HG03378 (cell line): ENCODE measurements around the gene DNAJC22.
"Not testable (repeated sequence)": the region's sequence is repeated elsewhere in the genome, so short reads cannot be mapped to it uniquely, and the experiment has no call there.

Experiments used
- ATAC-seq: cut with Tn5 transposase; IDR thresholded peaks from one replicate; pipeline ENCODE4 v1.9.1; 2021; ENCODE audit warnings: mild to moderate bottlenecking, moderate library complexity; ENCODE audit not compliant: unreplicated experiment

DNAJC22 gene

DNA sequence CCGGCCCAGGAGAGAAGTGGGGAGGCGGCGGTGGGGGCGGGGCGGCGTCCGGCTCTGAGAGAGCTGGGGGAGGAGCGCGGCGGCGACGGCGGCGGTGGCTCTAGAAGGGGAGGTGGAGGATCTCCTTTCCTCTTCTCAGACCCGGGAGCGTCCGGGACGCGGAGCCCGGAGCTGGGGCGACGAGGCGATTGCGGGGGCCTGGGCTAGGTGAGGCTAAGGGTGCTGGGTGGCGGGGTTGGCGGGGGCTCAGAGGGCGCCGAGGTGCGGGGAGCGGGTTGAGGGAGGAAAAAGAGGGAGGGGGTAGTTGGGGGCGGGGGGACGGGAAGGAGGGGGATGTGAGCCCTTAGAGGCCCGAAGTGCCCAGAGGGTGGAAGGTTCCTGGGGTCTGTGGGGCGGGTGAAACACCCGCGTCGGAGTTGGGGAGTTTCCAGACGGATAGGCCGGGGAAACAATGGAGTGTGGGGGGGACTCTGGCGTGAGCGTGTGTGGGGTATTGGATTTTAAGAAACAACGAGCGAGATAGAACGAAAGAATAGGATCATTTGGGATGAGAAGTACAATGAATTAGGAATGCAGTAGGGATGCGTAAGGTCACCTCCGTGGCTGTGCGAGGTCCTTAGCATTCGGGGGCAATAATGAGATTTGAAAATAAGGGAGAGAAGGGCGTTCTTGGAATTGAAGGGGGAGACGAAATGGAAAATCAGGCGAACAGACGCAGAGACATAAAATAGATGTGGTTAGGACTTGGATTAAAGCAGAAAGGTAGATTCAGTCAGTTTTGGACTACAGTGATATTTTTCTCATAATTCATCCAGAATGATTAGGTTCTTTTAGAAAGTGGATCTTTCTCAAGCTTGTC, 20.9 kb downstream of the DNAJC22 start, which contains the start of gene SPATS2:
TSS of gene SPATS2 (plus strand) at position 82 of the 859 bp plus-strand sequence. CDS start 93,551 bp downstream, outside the sequence.
- ATAC-seq = no peak

DNA sequence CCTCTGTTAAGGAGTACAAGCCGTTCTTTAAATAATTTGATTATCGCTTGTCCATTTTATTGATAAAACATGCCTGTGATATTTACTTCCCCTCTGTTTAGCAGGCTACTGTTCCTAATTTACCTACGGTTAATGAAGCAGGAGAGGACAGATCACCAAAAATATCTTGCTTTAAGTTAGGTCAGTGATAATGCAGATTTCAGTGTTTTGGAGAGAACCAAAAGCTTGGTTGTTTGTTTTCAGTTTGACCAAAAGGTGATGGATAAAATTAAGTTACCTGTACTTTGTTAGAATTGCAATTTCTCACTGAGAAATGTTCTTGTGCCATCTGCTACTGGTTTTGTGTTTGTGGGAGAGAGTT, 21.5 kb downstream of the DNAJC22 start:
- no peak for ATAC-seq

DNA sequence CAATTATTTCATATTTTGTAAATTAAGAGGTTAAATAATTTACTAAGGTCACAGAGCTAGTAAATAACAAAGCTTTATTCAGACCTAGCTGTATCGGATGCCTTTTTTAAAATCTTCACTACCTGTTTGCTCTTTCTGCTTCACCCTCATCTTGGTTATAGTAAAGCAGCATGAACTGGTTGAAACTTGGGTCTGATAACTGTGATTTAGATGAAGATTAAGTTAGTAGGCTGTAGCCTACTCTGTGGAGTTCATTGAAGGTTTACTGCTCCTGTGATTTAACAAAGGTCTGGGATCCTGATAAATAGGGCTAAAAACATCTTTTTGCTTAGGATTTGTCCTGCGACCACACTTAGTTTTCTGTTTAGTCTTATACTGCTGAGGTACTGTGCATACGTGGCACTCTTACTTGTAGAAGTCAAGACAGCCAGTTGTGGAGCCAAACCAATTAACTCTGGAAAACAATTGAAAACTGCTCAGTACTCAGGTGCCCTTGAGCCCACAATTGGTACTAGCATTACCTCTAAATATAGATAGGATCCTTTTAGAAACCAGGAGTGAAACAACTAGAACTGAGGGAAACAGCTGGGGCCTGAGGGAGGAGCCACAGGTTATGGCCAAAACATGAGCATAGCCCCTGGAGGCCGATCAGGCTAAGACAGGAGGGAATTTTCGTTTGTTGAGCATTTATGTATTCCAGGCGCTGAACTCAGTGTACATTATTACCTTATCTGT, 22.9 kb downstream of the DNAJC22 start:
- ATAC-seq = peak; percentile 45

DNA sequence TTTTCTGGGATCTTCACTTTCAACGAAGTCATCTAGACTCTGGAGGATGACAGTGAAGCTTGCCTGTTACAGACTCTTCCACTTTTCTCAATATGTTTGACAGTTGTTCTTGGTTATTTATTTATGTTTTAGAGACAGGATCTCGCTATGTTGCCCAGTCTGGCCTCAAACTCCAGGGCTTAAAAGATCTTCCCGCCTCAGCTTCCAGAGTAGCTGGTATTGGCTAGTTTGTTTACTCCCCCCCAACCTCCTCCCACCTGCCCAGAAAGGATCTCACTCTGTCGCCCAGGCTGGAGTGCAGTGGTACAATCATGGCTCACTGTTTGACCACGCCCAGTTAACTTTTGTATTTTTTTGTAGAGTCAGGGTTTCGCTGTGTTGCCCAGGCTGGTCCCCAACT, 23.9 kb downstream of the DNAJC22 start:
- no peak for ATAC-seq

DNA sequence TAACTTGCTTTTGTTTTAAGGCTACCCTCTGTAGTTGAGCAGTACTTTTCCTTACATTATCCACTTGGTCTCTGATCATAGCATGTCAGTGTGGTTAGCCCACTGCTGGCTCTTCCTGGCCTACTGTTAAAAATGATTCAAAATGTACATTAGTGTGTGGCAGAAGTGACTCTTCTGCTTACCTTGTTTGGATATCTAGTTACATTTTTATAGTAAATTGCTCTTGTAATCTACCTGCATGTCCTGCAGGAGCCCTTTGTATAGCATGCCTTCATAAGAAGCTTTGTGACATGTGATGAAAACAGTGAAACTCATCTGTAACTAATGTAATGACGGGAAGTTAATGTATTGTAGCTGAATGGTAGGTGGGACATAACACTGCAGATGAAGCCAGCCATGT, 28.7 kb downstream of the DNAJC22 start:
- ATAC-seq = no peak

DNA sequence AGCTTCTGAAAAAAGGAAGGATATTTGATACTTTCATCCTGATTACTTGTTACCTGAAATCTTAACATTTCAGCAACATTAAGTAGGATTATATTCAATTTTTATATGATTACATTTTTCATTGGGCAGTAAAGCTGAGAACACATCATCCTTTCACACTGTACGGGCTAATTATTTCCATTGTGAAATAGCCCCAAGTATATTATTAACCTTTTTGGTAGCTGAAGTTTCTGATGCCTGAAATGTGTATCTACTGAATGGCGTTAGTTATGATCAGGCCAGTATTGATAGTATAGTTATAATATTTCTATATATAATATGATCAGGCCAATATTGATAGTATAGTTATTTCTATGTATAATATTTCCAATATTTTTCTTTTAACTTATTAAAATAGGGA, 30.7 kb downstream of the DNAJC22 start:
- no peak for ATAC-seq

DNA sequence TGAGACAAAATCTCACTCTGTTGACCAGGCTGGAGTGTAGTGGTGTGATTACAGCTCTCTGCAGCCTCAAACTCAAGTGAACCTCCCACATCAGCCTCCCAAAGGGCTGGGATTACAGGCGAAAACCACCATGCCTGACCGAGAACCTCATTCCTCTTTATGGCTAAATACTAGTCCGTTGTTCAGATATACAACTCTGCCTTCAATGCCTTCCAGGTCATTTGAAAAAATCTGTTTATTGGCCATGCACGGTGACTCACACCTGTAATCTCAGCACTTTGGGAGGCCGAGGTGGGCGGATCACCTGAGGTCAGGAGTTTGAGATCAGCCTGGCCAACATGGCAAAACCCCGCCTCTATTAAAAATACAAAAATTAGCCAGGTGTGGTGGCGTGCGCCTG, 33.5 kb downstream of the DNAJC22 start:
- not testable (repeated sequence) for ATAC-seq

DNA sequence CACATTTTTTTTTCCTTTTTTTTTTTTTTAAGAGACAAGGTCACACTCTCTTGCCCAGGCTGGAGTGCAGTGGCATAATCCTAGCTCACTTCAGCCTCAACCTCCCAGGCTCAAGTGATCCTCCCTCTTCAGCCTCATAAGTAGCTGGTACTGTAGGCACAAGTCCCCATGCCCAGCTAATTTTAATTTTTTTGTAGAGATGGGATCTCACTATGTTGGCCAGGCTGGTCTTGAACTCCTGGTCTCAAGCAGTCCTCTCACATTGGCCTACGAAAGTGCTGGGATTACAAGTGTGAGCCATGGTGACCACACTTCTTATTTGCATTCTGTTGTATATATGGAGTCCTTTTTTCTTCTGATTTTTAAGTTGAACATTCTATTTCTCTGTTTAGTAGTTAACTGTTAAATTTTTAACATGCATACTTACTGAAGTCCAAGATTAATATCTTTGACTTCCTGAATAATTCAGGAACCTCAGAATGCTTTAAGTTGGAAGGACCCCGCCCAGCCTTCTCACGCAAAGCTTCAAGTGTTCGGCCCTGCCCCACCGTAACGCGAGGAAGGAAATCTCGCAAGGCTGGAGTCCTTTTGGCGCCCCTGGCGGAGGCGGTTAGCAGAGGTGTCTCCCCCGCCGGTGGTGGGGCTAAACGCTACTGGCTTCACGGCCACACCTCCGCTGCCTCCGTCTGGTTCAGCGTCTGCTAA, 42.1 kb downstream of the DNAJC22 start:
- ATAC-seq = no peak

DNA sequence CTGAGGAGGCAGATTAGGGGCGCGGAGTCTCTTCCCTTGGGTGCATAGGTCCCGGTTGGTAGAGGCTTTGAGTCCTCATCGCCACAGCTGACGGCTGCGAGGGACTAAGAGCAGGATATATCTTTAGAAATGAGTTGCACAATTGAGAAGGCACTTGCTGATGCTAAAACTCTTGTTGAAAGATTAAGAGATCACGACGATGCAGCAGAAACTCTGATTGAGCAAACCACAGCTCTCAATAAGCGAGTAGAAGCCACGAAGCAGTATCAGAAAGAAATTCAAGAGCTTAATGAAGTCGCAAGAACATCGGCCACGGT, 42.7 kb downstream of the DNAJC22 start:
- ATAC-seq = no peak

DNA sequence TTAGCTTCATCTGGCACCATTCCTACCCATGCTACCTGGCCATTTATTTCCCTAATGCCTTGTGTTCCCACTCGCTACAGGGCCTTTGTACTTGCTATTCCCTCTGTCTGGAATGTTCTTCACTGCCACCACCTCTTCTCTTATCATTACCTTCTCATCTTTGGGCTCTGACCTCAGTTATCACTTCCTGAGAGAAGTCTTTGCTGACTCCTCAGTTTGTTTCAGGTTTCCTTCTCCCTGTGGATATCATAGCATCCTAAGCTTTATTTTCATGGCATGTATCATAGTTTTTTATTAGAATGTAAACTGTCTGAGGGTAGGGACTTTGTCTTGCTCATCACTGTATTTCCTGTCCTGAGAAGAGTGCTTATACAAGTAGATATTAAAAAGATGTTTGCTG, 50.3 kb downstream of the DNAJC22 start:
- no peak for ATAC-seq

DNA sequence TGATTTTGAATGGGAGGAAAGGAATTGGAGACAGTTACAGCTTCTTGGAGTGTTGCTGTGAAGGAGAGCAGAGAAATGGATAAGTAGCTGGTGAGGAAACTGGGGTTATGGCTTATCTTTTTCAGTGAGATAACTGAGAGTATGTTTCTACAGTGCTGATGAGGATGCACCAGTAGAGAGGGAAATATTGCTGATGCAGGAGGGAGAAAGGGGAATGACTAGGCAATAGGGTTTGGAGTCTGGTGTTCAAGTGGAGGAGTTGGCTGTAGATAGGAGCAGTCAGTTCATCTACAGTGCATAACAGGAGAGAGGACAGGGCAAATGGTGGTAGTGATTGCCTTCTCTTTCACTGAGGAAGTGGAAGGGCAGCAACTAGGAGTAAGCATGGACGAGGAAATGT, 53.6 kb downstream of the DNAJC22 start:
- no peak for ATAC-seq
